Prostate gland (tissue), 2 donors: ENCODE data around the gene ODC1.

Source experiments
- POLR2A ChIP-seq: fragments of 450-650 bp; IDR thresholded peaks from one replicate; pipeline ENCODE4 v1.6.1; 2016; ENCODE audit warnings: antibody characterized with exemption, mild to moderate bottlenecking
- POLR2AphosphoS5 ChIP-seq: sonication (generic); formaldehyde crosslinking; IDR thresholded peaks from one replicate; pipeline ENCODE4 v1.6.1; 2017; ENCODE audit warnings: antibody characterized with exemption
- TF ChIP-seq, protein P1 (sequence below), 4 experiments: fragments of 200-600 bp in 2 of 4; fragments of 450-650 bp in 2 of 4; sonication (generic) in 2 of 4; IDR thresholded peaks; 1 replicate in 3 of 4; 2 replicates in 1 of 4; pipeline ENCODE4 v1.5.1; 2016 to 2019; ENCODE audit warnings: antibody characterized with exemption in 4 of 4, mild to moderate bottlenecking in 2 of 4, moderate library complexity in 2 of 4

DNA sequence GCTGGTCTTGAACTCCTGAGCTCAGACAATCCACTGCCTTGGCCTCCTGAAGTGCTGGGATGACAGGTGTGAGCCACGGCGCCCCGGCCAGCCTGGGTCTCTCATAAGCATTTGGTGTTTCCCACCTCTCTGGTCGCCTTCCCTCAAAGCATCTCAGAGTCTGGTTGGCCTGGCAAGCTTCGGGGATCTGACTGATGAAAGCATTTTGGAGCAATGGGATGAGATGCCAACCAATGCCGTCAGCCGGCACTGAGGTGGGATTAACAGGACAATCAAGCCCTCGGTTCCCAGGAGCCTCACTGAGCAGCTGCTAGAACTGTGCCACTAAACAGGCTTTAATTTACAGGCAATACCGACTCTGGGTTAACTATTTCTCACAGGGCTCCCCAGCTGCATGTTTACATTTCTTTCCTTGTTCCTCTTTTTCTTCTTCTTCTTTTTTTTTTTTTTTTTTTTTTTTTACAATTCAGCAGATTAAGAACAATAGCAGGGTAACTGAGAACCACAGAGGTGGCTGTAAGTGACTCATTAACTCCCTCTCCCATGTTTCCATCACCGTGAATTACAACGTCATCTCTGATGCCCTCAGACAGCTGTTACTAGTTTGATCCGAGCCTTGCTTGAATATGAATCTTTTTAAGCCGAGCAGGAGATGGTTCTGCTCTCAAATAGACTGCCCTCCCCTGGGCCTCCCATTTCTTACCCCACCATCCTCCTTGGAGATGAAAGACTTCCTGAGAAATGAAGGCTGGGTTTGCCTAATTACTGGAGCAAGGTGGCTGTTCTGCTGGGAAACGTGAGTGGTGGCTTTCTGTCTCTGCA lies 37.9 kb downstream of the ODC1 start:
- TF ChIP-seq, protein P1, sequence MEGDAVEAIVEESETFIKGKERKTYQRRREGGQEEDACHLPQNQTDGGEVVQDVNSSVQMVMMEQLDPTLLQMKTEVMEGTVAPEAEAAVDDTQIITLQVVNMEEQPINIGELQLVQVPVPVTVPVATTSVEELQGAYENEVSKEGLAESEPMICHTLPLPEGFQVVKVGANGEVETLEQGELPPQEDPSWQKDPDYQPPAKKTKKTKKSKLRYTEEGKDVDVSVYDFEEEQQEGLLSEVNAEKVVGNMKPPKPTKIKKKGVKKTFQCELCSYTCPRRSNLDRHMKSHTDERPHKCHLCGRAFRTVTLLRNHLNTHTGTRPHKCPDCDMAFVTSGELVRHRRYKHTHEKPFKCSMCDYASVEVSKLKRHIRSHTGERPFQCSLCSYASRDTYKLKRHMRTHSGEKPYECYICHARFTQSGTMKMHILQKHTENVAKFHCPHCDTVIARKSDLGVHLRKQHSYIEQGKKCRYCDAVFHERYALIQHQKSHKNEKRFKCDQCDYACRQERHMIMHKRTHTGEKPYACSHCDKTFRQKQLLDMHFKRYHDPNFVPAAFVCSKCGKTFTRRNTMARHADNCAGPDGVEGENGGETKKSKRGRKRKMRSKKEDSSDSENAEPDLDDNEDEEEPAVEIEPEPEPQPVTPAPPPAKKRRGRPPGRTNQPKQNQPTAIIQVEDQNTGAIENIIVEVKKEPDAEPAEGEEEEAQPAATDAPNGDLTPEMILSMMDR (IDR thresholded peaks at IDR 0.05), result no peak
- TF ChIP-seq POLR2AphosphoS5 (no peak), POLR2A (no peak)
